ENCODE data around the gene ZNF831. TPM values are rescaled to one million over a fixed set of nuclear protein-coding genes. Genes with fewer than 3 reads are reported as not detected.

Gene ZNF831
- total RNA-seq, 4 donors from 2014 or later: 0.20 to 0.30 (median 0.24) TPM

- H3K4me3 ChIP-seq (ENCODE audit: low read depth, poor library complexity, severe bottlenecking): no peak overlapping the region
- intact Hi-C loops (cut with DNase I; ENCODE audit: low total_unique reads): no loop called here
- 73 to 76% methylated on average over 6 of the region's 6 CpGs for WGBS, 2 donors
- DNase-seq (ENCODE audit: low spot score in 2 of 2): no peak
- no peak for TF ChIP-seq CTCF (IDR thresholded peaks at IDR 0.05)
- TF ChIP-seq POLR2A (IDR thresholded peaks at IDR 0.05): no peak
These were observed 41.4 kb downstream of the ZNF831 start for GRCh38 chr20:59205044-59205443.

GRCh38 chr20:59207235-59207634, 43.6 kb downstream of the ZNF831 start:
- TF ChIP-seq POLR2A (IDR thresholded peaks at IDR 0.05) (no peak), CTCF (IDR thresholded peaks at IDR 0.05) (no peak)
- H3K4me3 ChIP-seq (ENCODE audit: low read depth, poor library complexity, severe bottlenecking): no peak overlapping the region
- no peak for DNase-seq (ENCODE audit: low spot score in 2 of 2)
- intact Hi-C loops (cut with DNase I; ENCODE audit: low total_unique reads): no loop called here
- WGBS, 2 donors: 82 to 85% methylated on average over 2 of the region's 2 CpGs

GRCh38 chr20:59207742-59208357, 44.2 kb downstream of the ZNF831 start:
- intact Hi-C loops (cut with DNase I; ENCODE audit: low total_unique reads): no loop called here
- TF ChIP-seq POLR2A (IDR thresholded peaks at IDR 0.05) (no peak), CTCF (IDR thresholded peaks at IDR 0.05) (no peak)
- no peak overlapping the region for H3K4me3 ChIP-seq (ENCODE audit: low read depth, poor library complexity, severe bottlenecking)
- no peak for DNase-seq (ENCODE audit: low spot score in 2 of 2)
- 84 to 85% methylated on average over 2 of the region's 2 CpGs for WGBS, 2 donors

- H3K4me3 ChIP-seq (ENCODE audit: low read depth, poor library complexity, severe bottlenecking): no peak overlapping the region
- DNase-seq (ENCODE audit: low spot score in 2 of 2): no peak
- WGBS, 2 donors: 80 to 89% methylated on average over 11 of the region's 11 CpGs
- intact Hi-C loops (cut with DNase I; ENCODE audit: low total_unique reads): no loop called here
- TF ChIP-seq CTCF (IDR thresholded peaks at IDR 0.05) (no peak), POLR2A (IDR thresholded peaks at IDR 0.05) (no peak)
These were observed 46.6 kb downstream of the ZNF831 start for GRCh38 chr20:59210186-59210585.

GRCh38 chr20:59211208-59211765, 47.7 kb downstream of the ZNF831 start:
- no peak overlapping the region for H3K4me3 ChIP-seq (ENCODE audit: low read depth, poor library complexity, severe bottlenecking)
- no peak for DNase-seq (ENCODE audit: low spot score in 2 of 2)
- 76 to 80% methylated on average over 7 of the region's 7 CpGs for WGBS, 2 donors
- intact Hi-C loops (cut with DNase I; ENCODE audit: low total_unique reads): no loop called here
- no peak for TF ChIP-seq CTCF (IDR thresholded peaks at IDR 0.05)
- TF ChIP-seq POLR2A (IDR thresholded peaks at IDR 0.05): no peak

- intact Hi-C loops (cut with DNase I; ENCODE audit: low total_unique reads): no loop called here
- DNase-seq (ENCODE audit: low spot score in 2 of 2): no peak
- WGBS, 2 donors: 74 to 81% methylated on average over 4 of the region's 4 CpGs
- TF ChIP-seq CTCF (IDR thresholded peaks at IDR 0.05) (no peak), POLR2A (IDR thresholded peaks at IDR 0.05) (no peak)
- H3K4me3 ChIP-seq (ENCODE audit: low read depth, poor library complexity, severe bottlenecking): no peak overlapping the region
These were observed 50.5 kb downstream of the ZNF831 start for GRCh38 chr20:59214073-59214472.

Data from lower leg skin (tissue), 4 donors.